ENCODE results near the gene TANGO2. TPM values are rescaled to one million over a fixed set of nuclear protein-coding genes. Genes with fewer than 3 reads are reported as not detected.

Gene TANGO2
- total and polyA plus RNA-seq, 10 of the 15 experiments (the other 5 are each of a cell fraction or from before 2014, with no cell fraction given), result 4.0 to 24.8 (median 20.9) TPM

DNA sequence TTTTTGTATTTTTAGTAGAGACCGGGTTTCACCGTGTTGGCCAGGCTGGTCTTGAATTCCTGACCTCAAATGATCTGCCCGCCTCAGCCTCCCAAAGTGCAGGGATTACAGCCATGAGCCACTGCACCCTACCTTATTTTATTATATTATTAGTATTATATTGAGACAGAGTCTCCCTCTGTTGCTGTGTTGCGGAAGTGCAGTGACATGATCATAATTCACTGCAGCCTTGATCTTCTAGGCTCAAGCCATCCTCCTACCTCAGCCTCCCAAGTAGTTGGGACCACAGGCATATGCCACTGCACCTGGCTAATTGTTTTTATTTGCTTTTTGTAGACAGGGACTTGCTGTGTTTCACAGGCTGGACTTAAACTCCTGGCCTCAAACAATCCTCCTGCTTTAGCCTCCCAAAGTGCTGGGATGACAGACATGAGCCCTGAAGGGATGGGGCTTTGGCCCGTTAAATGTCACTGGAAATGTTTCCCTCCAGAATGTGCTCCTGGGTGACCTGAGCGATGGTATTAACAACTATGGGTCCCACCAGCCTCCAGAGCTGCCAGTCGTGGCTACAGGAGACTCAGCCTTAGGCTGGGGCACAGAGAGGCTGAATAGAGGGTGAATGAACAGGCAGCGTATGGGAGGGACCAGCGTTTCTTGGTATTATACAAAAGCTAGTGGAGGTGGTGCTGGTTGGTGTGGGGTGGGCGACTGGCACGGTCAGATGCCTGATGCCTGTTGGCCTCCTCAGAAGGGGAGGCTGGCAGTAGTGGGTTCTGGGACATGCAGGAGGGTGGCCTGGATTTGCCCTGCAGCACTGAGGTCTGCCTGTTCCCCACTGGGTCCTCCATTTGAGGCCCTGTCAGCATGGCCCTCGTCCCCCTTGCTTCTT lies 7.3 kb downstream of the TANGO2 start:
- POLR2A ChIA-PET, result no interaction called here
- SMC1A ChIA-PET (ENCODE audit: uncharacterized antibody, unreplicated experiment), result no interaction called here
- RAD21 ChIA-PET (ENCODE audit: unreplicated experiment), result no interaction called here
- BruUV-seq (replicated peaks), result no TSS peak
- no peak for DNase-seq (ENCODE audit: low read depth, low spot score)
- Histone ChIP-seq H3K36me3 (ENCODE audit: control insufficient read depth in 2 of 2, insufficient read depth in 2 of 2, low read length in 1 of 2) (no peaks in the 10 kb centered on the region; a peak in 2 of 4 replicates), H3K27ac (ENCODE audit: control insufficient read depth, insufficient read depth) (no peak overlapping the region), H3K9me3 (replicated peaks; ENCODE audit: control insufficient read depth, insufficient read depth, low read length) (no peaks in the 10 kb centered on the region; the same call in 2 of the 3 replicates), H3K9ac (ENCODE audit: control insufficient read depth, insufficient read depth, low read length) (no peak overlapping the region), H3K79me2 (ENCODE audit: control insufficient read depth, insufficient read depth, low read length) (peaks cover 2% of the 10 kb centered on the region; the same call in 1 of the 2 replicates), H3K4me3 (no peak overlapping the region), H3K4me2 (ENCODE audit: control insufficient read depth, insufficient read depth) (no peak overlapping the region), H2AFZ (ENCODE audit: control insufficient read depth, low read depth, low read length) (no peak overlapping the region), H3K27me3 (replicated peaks in 1 of 2; ENCODE audit: control insufficient read depth in 2 of 2, insufficient read depth in 2 of 2, low read length in 1 of 2) (no peaks in the 10 kb centered on the region), H4K20me1 (ENCODE audit: control insufficient read depth, insufficient read depth) (no peaks in the 10 kb centered on the region), H3K4me1 (ENCODE audit: control insufficient read depth, insufficient read depth, low read length) (peaks cover 3% of the 10 kb centered on the region)
- no peak for FAIRE-seq
- TF ChIP-seq, protein P1, sequence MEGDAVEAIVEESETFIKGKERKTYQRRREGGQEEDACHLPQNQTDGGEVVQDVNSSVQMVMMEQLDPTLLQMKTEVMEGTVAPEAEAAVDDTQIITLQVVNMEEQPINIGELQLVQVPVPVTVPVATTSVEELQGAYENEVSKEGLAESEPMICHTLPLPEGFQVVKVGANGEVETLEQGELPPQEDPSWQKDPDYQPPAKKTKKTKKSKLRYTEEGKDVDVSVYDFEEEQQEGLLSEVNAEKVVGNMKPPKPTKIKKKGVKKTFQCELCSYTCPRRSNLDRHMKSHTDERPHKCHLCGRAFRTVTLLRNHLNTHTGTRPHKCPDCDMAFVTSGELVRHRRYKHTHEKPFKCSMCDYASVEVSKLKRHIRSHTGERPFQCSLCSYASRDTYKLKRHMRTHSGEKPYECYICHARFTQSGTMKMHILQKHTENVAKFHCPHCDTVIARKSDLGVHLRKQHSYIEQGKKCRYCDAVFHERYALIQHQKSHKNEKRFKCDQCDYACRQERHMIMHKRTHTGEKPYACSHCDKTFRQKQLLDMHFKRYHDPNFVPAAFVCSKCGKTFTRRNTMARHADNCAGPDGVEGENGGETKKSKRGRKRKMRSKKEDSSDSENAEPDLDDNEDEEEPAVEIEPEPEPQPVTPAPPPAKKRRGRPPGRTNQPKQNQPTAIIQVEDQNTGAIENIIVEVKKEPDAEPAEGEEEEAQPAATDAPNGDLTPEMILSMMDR (IDR thresholded peaks at IDR 0.05 in 2 of 3, conservative IDR thresholded peaks at IDR 0.05 in 1 of 3; ENCODE audit: control insufficient read depth in 2 of 3, extremely low read depth in 1 of 3, insufficient read depth in 1 of 3, low read depth in 3 of 3, low read length in 3 of 3), result peak; percentile 20 to 43 (median 28); a peak in 4 of 6 replicates
- TF ChIP-seq SMC3 (IDR thresholded peaks at IDR 0.05; ENCODE audit: borderline replicate concordance, low read length) (peak; percentile 24; the same call in 1 of the 2 replicates), JUNB (IDR thresholded peaks at IDR 0.05) (no peak), RAD21 (IDR thresholded peaks at IDR 0.05; ENCODE audit: insufficient read depth, low read depth, low read length) (peak; percentile 24; the same call in 1 of the 2 replicates)
- peak; percentile 73 for ATAC-seq
- WGBS (ENCODE audit: insufficient coverage, insufficient replicate concordance, low lambda C conversion rate, missing lambda C conversion rate), result 79% methylated on average over 12 of the region's 12 CpGs
- CTCF ChIA-PET, result interaction anchor here (0.7 kb wide), 1 partner anchor 9 kb away, joined by 4 read pairs; no protein-coding TSS in a partner anchor
- in situ Hi-C loops (cut with MboI), result no loop called here
- intact Hi-C loops (cut with micrococcal nuclease; ENCODE audit: unreplicated experiment), result loop anchor here (1.0 to 10.0 kb wide), 2 partner anchors 47 to 58 kb away; no protein-coding TSS in a partner anchor
